Activated T-helper 1 cell treated with Interleukin-2 at 50 U/mL for 16 hours (primary cell): ENCODE results near the gene TNFRSF12A.

ENCODE experiments used
- DNase-seq: peaks from one replicate; pipeline ENCODE4 v3.0.0-alpha.2; 2020; ENCODE audit warnings: low read depth

The TNFRSF12A gene, protein sequence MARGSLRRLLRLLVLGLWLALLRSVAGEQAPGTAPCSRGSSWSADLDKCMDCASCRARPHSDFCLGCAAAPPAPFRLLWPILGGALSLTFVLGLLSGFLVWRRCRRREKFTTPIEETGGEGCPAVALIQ

DNA sequence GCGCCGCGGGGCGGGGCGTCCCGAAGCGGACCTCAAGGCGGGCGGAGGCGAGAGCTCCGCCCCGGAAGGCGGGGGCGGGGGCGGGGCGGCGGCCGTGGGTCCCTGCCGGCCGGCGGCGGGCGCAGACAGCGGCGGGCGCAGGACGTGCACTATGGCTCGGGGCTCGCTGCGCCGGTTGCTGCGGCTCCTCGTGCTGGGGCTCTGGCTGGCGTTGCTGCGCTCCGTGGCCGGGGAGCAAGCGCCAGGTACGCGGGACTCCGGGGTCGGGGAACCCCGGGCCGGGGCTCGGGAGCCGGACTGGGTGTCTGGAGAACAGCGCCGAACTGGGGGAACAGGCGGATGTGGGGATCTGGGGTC is at the start of gene TNFRSF12A:
TSS of gene TNFRSF12A (plus strand) at position 122 of the 357 bp plus-strand sequence. CDS start at position 152, 30 bp downstream.
- DNase-seq, result peak; percentile 59

DNA sequence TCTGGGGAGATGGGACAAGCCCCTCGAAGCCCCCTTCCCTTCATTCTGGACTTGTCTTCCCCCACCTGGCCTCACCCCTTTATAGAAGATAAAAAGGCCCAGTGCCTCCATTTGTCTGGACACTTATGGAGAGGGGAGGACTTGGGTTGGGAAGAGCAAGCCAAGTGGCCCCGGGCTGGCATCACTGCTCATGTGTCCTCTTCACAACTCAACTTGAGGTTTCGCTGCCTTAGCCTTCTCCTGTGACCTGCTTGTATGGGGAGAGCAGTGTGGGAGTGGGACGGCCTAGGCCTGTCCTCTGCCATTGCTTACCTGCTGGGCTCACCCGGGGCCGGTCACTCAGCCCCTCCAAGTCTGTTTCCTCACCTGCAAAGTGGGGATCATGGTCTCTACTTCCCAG is 49.6 kb upstream of the TNFRSF12A start:
- DNase-seq, result no peak

DNA sequence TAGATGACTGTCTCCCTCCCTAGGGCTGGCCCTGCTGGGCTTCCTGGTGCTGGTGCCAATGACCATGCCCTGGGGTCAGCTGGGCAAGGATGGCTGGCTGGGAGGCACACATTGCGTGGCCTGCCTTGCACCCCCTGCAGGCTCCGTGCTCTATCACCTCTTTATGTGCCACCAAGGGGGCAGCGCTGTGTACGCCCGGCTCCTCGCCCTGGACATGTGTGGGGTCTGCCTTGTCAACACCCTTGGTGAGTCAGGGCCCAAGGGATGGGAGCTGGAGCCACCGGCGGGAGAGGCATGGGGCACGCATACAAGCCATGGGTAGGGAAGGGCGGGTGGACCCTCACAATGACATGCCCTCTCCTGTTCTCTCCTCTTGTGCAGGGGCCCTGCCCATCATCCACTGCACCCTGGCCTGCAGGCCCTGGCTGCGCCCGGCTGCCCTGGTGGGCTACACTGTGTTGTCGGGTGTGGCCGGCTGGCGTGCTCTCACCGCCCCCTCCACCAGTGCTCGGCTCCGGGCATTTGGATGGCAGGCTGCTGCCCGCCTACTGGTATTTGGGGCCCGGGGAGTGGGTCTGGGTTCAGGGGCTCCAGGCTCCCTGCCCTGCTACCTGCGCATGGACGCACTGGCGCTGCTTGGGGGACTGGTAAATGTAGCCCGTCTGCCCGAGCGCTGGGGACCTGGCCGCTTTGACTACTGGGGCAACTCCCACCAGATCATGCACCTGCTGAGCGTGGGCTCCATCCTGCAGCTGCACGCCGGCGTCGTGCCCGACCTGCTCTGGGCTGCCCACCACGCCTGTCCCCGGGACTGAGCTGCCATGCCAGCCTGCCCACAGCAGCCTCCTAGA is 48.8 kb upstream of the TNFRSF12A start:
- no peak for DNase-seq

DNA sequence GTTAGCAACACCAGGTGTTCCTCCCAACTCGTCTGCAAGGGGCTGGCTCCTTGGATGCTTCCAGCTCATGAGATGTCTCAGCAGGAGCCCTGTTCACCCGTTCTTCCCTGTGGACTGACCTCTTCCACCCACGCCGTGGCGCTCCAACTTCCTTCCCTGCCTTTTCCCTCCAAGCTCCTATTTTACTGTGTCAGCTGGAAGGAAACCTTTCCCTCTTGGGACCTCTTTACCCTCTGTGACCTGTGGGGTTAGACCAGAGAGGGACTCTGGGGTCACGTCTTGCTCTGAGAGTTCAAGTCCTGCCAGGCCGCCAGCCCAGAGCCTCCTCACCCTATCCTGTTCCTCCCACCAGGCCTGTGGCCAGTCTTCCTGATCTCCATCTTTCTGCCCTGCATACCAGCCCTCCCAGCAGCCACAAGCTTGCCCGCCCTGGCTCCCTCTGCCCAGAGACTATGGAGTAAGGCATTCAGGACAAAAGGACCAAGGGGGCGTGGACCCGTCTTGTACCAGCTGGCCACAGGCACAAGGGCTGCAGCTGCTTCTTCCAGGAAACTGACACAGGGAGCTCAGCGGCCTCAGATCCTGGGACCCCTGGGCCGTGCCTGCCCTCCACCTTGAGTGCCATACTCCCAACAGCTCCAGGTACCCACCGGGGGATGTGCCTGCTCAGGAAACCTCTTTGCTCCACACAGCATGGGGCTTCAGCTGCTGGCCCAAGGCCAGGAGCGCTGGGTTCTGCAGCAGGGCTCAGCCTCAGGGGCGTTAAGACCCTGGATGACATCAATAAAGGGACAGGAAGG is 48.0 kb upstream of the TNFRSF12A start:
- DNase-seq, result no peak

DNA sequence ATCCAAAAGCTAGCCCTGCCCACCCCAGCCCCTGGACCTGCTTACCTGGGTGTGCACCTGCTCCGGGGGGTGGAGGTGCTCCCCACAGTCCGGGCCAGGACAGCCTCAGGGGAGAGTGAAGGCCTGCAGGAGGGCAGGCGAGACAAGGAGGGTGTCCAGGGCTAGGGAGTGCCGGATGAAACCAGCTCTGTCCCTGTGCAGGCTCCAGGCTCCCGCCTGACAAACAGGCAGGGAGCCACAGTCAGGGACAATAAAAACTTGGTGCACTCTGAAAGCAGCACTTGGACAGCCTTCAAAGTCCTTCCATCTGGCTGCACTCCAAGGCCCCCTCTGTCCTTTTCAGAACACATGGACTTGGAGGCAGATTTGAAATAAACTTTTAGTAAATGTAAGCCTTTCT is 47.1 kb upstream of the TNFRSF12A start:
- no peak for DNase-seq

DNA sequence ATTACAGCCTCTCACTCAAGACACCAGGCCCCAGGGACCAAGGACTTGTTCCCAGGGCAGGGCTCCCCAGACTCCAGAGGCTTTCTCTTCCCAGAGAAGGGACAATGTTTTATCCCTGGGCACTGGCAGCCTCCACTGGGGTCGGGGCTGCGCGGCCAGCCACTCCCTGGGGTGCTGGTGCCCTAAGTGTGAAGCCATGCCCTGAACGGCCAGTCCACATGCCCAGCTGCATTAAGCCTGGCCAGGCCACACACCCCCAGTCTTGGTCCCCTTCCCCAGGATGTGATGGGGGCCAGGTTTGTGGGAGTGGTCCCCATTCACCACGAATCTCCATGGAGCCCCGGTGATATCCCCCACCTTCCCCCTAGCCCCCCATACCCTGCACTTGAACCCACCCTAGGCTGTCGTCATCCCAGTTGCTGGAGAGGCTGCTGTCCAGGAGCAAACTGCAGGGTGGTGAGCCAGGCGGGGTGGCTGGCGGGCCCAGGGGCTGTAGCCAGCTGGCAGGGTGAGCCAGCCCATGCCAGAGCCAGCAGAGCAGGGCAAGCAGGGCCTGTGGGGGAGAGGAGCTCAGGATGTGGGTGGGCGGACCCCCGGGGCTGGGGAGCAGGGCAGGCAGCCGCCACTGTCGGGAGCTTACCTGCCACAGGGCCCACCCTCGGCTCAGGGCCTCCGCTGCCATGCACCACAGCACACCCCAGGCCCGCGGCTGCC is 46.4 kb upstream of the TNFRSF12A start:
- DNase-seq, result no peak

DNA sequence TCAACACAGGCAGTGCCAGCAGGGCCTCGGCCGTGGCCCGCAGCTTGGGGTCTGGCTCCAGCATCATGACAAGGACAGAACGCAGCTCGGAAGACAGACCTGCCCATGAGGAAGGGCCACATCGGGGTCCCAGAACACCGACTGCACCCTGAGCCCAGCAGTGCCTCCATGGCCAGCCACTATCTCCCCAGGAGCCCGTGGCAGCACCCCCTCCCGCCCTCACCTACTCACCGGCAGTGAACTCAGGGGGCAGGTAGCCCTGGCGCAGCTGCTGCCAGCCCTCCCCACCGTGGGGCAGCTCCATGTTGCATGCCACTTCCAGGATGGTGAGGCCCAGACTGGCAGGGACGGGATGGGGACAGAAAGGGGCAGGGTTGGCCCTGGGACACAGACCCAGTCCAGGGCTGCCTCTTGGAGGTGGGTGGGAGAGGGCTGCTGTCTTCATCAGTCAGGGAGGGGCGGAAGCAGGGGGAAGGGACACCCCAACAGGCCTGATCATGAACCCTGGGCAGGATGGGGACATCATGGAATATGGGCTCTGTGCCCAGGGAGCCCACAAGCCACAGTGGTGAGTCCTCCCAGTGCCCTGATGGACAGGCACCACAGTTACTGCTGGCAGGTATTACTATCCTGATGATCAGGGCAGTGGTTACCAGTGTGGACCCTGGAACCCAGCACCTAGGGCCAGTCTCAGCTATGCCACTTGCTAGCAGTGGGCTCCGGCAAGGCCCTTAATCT is 45.7 kb upstream of the TNFRSF12A start:
- DNase-seq, result no peak

DNA sequence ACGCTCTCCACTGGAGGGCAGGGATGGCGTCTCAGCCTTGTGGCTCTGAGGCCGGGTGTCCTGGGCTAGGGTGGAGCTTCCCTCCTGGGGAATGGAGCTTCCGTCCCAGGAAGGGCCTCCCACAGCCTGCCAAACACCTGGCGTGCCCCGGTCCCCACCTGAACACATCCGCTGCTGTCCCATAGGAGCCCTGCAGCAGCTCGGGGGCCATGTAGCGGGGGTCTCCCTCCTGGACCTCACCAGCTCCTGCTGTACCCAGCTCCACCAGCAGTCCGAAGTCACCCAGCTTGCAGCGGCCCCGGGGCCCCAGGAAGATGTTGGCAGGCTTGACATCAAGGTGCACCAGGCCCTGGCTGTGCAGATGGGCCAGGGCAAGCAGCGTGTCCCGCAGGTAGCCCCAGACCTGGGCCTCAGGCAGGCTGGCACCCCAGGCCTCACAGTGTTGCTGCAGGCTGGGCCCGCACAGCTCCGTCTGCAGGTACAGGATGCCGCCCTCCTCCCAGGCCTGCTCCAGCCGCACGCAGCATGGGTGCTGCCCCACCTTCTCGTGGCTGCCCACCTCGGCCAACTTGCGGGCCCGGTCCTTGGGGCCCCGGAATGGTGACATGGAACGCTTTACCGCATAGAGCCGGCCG is 44.9 kb upstream of the TNFRSF12A start:
- DNase-seq, result no peak

DNA sequence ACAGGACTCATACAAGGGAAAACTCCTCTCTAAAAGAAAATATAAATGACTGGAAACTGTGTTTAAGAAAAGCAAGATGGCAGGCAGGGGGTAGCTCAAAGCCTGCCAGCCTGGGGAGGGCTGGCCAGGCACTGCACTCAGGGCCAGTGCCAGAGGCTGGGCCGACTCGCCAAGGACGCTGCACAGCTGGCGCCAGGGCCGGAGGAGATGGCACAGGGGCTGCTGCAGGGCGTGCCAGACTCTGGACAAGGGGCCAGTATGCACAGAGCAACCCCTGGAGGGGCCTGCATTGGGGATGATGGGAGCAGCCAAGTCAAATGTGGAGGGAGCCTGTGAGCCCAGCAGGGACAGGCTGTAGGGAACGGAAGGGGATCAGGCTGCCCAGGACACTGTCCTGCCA is 44.0 kb upstream of the TNFRSF12A start:
- no peak for DNase-seq

DNA sequence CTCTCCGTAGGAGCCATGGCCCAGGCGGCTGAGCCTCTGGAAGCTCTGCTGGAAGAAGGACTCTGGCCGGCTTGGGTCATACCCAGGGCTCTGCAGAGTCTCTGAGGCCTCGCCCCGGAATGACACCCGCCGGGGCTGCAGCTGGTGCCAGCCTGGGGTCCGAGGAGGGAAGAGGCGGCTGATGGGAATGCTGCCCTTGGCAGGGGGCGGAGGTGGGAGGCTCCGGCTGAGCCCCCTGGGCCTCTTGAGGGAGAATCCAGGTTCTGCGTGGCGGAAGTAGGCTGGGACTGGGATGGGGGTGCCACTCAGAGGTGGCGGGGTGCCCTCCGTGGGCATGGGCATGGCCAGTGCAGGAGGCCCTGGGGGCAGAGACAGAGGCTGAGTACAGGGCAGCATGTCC is 43.5 kb upstream of the TNFRSF12A start:
- no peak for DNase-seq

DNA sequence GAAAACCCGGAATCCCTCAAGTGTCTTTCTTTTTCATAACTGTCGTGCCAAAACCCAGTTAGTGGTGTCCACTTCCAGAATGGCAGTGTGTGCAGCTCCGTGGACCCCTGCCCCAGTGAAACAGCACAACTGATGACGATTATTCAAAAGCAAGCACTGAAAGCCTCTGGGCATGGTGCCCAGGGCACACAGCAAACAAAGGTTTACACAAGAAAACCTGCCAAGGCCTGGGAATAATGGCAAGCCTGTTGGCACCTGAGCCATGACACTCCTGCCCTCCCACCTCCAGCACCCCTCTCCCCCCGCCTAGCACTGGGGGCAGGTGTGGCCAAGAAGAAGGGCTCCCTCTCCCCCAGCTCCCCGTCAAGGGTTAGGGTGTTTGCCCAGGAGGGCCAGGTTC is 42.7 kb upstream of the TNFRSF12A start:
- DNase-seq, result no peak

DNA sequence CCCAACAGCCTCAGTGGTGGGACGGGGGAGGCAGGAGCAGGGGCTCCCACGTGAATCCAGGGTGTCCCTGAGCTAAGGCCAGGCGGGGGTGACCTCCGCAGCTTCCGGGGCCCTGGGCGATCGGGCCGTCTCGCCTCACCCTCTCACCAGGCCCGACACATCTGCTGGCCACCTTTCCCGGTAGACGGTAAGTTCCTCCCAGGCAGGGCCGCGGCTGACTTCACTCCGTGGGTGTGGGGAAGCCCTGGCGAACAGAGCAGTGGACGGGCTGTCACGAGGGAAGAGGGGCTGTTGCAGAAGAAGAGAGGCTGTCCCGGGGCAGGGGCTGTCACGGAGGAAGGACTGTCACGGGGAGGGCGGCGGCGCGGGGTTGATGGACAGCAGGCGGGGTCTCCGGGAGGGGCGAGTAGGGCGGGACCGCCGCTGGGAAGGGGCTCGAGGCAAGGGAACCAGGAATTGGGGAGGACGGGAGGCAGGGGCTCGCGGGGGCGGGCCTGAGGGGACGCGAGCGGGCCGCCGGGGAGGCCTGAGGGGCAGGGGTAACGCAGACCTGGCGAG is 40.4 kb upstream of the TNFRSF12A start:
- DNase-seq, result no peak

DNA sequence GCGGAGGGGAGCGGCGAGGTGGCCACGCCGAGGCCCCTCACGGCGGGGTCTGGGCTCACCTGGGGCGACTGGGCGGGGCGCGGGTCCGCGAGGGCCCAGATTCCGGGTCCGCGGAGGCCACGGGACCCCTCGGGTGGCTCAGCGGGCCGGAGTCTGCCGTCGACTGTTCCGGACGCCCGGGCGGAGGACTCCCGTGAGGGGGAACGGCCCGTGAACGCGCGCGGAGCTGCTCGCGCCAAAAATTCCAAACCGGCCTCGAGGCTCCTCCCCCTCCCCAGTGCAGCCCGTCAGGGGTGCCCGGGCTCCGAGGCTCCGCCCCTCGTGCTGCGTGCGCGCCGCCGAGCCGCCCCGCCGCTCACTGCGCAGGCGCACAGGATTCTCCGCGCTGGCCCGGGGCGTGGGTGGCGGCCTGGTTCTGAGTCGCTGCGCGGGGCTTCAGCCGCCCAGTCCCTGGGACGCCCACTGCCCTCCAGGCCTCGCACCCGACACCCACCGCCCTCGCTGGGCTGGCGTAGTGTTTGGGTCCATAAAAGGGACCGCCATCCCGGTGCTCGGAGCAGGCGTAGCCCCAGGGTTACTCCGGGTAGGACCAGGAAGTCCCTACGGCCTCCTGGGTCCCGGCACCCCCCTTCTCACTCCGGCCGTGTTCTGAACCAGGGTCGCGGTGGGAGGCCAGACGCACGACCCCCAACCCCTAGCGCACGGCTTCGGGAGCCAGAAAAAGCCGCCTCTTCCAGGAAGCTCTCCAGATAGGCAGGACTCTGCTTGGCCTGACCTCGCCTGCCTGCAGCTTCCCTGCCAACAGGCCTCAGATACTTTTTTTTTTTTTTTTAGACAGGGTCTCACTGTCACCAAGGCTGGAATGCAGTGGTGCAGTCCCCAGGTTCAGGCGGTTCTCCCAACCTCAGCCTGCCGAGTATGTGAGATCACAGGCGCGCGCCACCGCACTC is 39.7 kb upstream of the TNFRSF12A start, which contains the start of gene PKMYT1:
TSS of gene PKMYT1 (minus strand) at position 220 of the 950 bp plus-strand sequence. CDS start 789 bp downstream, outside the sequence.
- peak; percentile 95 for DNase-seq

DNA sequence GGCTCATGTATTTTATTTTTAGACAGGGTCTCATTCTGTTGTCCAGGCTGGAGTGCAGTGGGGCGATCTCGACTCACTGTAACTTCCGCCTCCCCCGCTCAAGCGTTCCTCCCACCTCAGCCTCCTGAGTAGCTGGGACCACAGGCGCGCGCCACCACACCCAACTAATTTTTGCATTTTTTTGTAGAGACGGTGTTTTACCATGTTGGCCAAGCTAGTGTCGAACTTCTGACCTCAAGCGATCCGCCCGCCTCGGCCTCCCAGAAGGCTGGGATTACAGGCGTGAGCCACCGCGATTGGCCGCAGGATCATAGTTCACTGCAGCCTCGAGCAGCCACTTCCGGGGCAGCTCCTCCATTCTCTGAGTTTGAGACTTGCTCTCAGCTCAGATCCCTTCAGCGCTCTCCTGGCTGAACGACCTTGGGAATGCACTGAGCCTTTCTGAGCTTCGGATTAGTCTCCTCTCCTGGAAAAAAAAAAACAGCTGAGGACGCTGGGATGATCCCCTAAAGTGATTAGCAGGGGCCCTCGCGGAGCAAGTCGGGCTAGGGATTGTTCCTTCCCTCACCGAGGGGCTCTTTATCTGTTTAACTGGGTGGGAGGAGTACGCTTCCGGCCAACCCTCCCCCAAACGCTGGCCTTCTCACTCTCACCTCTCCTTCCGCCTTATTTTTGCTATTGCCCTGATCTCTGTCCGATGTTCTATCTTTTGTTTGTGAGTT is 38.8 kb upstream of the TNFRSF12A start:
- DNase-seq, result no peak

DNA sequence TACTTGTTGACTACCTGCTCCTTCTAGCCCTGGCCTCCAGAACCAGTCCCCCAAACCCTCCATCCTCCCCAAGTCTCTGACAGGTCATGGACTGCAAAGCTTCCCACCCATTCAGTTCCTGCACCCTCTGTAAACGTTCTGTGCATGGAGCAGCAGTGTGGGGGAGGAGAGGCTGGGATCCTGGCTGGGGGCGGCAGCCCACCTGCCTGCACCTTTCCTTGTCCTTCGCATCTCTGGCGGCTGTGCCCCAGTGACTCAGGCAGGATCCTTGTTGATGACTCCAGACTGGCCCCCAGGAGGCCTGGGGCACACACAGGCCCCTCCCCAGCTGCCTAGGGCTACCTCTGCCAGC is 38.3 kb upstream of the TNFRSF12A start:
- no peak for DNase-seq

DNA sequence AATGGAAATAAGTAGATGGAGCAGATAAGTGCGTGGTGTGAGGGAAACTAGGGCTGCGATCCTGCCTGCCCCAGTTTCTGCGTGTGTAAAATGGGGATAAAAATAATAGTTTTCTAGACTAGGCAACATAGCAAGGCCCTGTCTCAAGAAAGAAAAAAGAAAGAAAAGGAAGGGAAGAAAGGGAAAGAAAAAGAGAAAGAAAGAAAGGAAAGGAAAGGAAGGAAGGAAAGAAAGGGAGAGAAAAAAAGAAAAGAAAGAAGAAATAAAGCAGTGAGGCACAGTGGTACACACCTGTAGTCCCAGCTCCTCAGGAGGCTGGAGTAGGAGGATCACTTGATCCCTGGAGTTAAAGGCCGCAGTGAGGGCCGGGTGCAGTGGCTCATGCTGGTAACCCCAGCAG is 37.8 kb upstream of the TNFRSF12A start:
- DNase-seq, result no peak

DNA sequence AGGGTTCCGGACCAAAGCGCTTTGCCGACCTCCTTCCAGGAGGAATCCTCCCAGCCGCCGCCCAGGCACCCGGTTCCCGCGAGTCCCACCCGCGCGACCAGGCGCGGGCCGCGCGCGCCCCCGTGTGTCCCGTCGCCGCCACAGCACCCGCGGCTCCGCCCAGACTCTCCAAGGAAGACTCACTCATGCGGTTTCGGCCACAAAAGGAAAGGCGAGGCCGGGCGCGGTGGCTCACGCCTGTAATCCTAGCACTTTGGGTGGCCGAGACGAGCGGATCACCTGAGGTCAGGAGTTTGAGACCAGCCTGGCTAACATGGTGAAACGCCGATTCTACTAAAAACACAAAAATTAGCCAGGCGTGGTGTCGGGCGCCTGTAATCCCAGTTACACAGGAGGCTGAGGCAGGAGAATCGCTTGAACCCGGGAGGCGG is 36.4 kb upstream of the TNFRSF12A start:
- DNase-seq, result peak; percentile 53

DNA sequence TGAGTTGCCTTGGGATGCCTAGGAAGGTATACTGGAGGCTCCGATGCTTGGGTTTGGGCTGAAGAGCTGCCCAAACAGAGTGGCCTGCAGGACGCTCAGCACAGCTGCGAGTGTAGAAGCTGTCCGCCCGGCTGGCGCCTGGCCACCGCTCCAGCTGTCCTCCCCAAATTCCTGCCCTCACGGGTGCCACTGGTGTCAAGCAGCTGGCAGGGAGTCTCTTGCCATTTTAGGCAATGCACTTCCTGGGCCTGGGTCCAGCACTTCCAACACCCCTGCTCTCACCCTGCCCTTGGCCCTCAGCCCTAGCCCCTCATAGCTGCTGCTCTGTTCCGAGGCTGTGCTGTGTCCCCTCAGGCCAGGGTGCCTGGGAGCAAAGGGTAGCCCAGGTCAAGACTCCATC is 34.7 kb upstream of the TNFRSF12A start:
- no peak for DNase-seq

DNA sequence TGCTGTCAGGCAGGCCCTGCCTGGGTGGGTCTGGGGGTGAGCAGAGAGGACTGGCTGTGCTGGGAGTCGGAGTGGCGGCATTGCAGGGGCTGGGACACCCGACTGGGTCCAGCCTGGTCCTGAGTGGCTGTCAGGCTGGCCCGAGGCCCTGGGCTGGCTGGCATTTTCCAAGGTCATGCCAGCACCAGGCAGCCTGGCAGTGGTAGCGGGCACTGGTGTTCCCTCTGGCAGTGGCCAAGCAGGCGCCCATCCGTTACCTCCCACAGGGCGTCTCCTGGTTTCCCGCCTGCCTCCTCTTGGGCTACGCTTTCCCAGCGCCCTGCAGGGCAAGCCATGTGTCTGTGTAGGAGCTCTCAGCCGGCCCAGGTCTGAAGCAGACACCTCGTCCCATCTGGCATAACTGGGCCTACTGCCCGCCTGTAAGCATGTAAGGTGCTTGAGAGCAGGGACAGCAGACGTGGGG is 34.2 kb upstream of the TNFRSF12A start:
- DNase-seq, result no peak
